DOHH2 (cell line): ENCODE results near the gene EML4.
A peak's percentile ranks its signal among the peaks of the same experiment; 100 is the strongest.
"Not testable (repeated sequence)": the region's sequence is repeated elsewhere in the genome, so short reads cannot be mapped to it uniquely, and the experiment has no call there.

Experiments
- H3F3A ChIP-seq: fragments of 200-600 bp; sonication (generic), shearing (Covaris generic); 2 replicates; pipeline ENCODE4 v1.6.0; 2016; ENCODE audit warnings: antibody characterized with exemption, mild to moderate bottlenecking; ENCODE audit not compliant: control insufficient read depth, insufficient read depth
- H3K27ac ChIP-seq: fragments of 200-600 bp; sonication (generic); 2 replicates; pipeline ENCODE4 v1.5.1; 2014; ENCODE audit warnings: low read depth, mild to moderate bottlenecking, low read length, moderate library complexity
- H3K27me3 ChIP-seq: fragments of 200-600 bp; sonication (generic); 2 replicates; pipeline ENCODE4 v1.6.1; 2014; ENCODE audit warnings: mild to moderate bottlenecking, low read length, mixed read lengths; ENCODE audit not compliant: control insufficient read depth
- H3K36me3 ChIP-seq: fragments of 200-600 bp; sonication (generic); 2 replicates; pipeline ENCODE4 v1.6.1; 2014; ENCODE audit warnings: mild to moderate bottlenecking, low read length, moderate library complexity, mixed read lengths; ENCODE audit not compliant: control insufficient read depth
- H3K4me1 ChIP-seq: fragments of 200-600 bp; sonication (generic); 2 replicates; pipeline ENCODE4 v1.6.1; 2014; ENCODE audit warnings: mild to moderate bottlenecking, low read length, mixed read lengths; ENCODE audit not compliant: control insufficient read depth
- H3K4me2 ChIP-seq: fragments of 200-600 bp; sonication (generic); 2 replicates; pipeline ENCODE4 v1.6.0; 2014; ENCODE audit warnings: mild to moderate bottlenecking, low read length, moderate library complexity
- H3K4me3 ChIP-seq: fragments of 200-600 bp; sonication (generic); 2 replicates; pipeline ENCODE4 v1.5.1; 2014; ENCODE audit warnings: mild to moderate bottlenecking, low read length, mixed read lengths
- H3K79me2 ChIP-seq: fragments of 200-600 bp; sonication (generic); 2 replicates; pipeline ENCODE4 v1.6.1; 2014; ENCODE audit warnings: mild to moderate bottlenecking, low read length, mixed read lengths; ENCODE audit not compliant: control insufficient read depth
- H3K9me2 ChIP-seq: fragments of 200-600 bp; sonication (generic); replicated peaks from 2 replicates; pipeline ENCODE4 v1.6.1; 2014; ENCODE audit warnings: mild to moderate bottlenecking, low read length, mixed read lengths; ENCODE audit not compliant: control insufficient read depth
- H3K9me3 ChIP-seq: fragments of 200-600 bp; sonication (generic); 2 replicates; pipeline ENCODE4 v1.6.1; 2014; ENCODE audit warnings: antibody characterized with exemption, low read length, mixed read lengths; ENCODE audit not compliant: control insufficient read depth, insufficient read depth
- H4K20me1 ChIP-seq: fragments of 200-600 bp; sonication (generic); 2 replicates; pipeline ENCODE4 v1.6.0; 2014; ENCODE audit warnings: low read depth, mild to moderate bottlenecking, antibody characterized with exemption, low read length, moderate library complexity; ENCODE audit not compliant: control insufficient read depth, insufficient read depth
- EZH2phosphoT487 ChIP-seq: fragments of 200-600 bp; sonication (generic); IDR thresholded peaks from 2 replicates; pipeline ENCODE4 v1.6.1; 2017; ENCODE audit warnings: borderline replicate concordance, mild to moderate bottlenecking, antibody characterized with exemption, low read length, moderate library complexity, mixed read lengths
- TF ChIP-seq, protein P1 (sequence below): fragments of 200-600 bp; sonication (generic); IDR thresholded peaks from one replicate; pipeline ENCODE4 v1.5.1; 2014; ENCODE audit warnings: antibody characterized with exemption, mild to moderate bottlenecking, low read depth, low read length; ENCODE audit not compliant: poor library complexity, severe bottlenecking

The EML4 gene

DNA sequence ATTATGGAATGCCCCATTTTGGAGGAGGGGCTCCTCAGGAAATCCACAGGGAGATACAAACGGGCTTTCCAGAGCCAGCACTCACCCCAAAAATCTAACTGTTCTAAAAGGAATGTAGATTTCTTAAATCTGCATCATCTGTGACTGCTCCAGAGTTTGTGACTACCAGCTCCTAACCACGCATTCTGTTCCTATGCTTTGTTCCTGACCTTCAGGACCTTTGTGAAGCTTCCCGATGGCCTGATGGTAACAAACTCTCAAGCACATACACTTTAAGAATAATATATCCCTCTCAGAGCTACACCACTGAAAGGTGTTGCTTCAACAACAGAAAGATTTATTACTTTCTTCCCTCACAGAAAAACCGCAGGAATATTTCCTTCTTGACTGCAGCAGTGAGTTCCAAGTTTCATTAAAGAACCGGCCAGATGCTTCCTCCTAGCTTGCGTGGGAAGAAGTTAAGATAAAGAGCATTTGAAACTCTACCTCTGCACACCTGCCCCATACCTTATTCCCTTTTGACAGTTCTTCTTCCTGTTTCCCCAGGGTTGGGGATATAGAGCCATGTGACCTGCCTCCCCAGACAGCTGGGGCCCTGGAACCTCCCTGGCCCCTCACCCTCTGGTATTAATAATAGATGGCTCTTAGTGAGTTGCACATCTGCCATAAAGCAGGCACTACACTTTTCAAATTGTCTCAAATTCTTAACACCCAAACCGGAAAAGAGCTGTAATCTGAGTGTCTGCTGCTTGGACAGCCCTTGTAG, 40.2 kb upstream of the EML4 start:
- H3K36me3 ChIP-seq = no peaks in the 10 kb centered on the region

DNA sequence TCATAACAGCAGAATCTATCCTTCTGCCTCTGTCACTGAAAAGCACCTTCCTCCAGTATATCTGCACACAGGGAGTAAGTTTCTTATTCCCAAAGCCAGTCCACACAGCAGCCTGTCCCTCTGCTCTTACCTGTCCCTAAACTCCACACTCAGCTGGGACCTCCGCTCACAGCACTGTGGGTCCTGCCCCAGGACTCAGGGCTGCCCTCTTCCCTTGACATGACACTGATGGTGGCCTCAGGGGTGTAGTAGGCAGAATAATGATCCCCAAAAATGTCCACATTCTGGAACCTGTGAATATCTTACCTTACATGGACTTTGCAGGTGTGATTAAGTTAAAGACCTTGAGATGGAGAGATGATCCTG, 39.7 kb upstream of the EML4 start:
- no peaks in the 10 kb centered on the region for H3K36me3 ChIP-seq
- H3K4me3 ChIP-seq = peak overlapping the region; percentile 15
- peaks cover 14% of the 10 kb centered on the region; the same call in 1 of the 2 replicates for H4K20me1 ChIP-seq
- H3K27ac ChIP-seq = peak overlapping the region; percentile 25; the same call in 1 of the 2 replicates
- peak overlapping the region; percentile 56 for H3K4me2 ChIP-seq
- no peaks in the 10 kb centered on the region for H3K9me3 ChIP-seq
- peaks cover 16% of the 10 kb centered on the region for H3F3A ChIP-seq
- TF ChIP-seq EZH2phosphoT487 = no peak
- TF ChIP-seq, protein P1, sequence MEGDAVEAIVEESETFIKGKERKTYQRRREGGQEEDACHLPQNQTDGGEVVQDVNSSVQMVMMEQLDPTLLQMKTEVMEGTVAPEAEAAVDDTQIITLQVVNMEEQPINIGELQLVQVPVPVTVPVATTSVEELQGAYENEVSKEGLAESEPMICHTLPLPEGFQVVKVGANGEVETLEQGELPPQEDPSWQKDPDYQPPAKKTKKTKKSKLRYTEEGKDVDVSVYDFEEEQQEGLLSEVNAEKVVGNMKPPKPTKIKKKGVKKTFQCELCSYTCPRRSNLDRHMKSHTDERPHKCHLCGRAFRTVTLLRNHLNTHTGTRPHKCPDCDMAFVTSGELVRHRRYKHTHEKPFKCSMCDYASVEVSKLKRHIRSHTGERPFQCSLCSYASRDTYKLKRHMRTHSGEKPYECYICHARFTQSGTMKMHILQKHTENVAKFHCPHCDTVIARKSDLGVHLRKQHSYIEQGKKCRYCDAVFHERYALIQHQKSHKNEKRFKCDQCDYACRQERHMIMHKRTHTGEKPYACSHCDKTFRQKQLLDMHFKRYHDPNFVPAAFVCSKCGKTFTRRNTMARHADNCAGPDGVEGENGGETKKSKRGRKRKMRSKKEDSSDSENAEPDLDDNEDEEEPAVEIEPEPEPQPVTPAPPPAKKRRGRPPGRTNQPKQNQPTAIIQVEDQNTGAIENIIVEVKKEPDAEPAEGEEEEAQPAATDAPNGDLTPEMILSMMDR = no peak
- peaks cover 53% of the 10 kb centered on the region for H3K4me1 ChIP-seq
- no peaks in the 10 kb centered on the region for H3K79me2 ChIP-seq
- H3K27me3 ChIP-seq = peaks cover 47% of the 10 kb centered on the region
- no peaks in the 10 kb centered on the region for H3K9me2 ChIP-seq

More for the DNA sequence above, 40.2 kb upstream of the EML4 start:
- Histone ChIP-seq H3K27ac (peak overlapping the region; percentile 25; the same call in 1 of the 2 replicates), H3K79me2 (no peaks in the 10 kb centered on the region), H4K20me1 (peaks cover 14% of the 10 kb centered on the region; the same call in 1 of the 2 replicates), H3K27me3 (peaks cover 47% of the 10 kb centered on the region), H3K4me3 (peak overlapping the region; percentile 15), H3K9me3 (no peaks in the 10 kb centered on the region), H3K4me1 (peaks cover 58% of the 10 kb centered on the region), H3K9me2 (no peaks in the 10 kb centered on the region), H3F3A (peaks cover 16% of the 10 kb centered on the region), H3K4me2 (peak overlapping the region; percentile 56)
- TF ChIP-seq EZH2phosphoT487 = no peak
- TF ChIP-seq, protein P1 = no peak

DNA sequence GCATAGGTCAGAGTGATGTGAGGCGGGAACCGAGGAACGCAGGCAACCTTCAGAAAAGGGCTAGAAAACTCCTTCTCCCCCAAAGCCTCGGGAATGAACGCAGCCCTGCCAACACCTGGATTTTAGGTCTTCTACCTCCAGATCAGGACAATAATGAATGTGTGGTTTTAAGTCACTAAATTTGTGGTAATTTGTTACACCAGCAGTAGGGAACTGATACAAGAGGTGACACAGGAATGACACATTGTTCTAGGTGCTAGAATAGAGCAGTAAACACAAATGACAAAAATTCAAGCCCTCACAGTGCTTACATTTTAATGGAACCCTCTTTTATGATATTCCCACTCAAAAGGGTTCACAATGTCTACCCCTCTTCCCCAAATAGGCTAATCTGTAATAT, 39.2 kb upstream of the EML4 start:
- peaks cover 53% of the 10 kb centered on the region for H3K4me1 ChIP-seq
- no peak overlapping the region for H3K4me3 ChIP-seq

DNA sequence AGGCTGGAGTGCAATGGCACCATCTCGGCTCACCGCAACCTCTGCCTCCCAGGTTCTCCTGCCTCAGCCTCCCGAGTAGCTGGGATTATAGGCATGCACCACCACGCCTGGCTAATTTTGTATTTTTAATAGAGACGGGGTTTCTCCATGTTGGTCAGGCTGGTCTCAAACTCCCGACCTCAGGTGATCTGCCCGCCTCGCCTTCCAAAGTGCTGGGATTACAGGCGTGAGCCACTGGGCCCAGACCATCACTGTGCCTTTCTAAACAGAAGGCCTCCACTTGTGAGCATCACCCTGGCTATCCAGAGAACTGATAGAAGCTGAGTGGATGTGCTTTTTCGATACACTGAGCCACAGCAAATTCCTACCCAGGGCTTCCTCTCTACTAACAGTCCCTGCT, 38.3 kb upstream of the EML4 start:
- not testable (repeated sequence) for H3K79me2 ChIP-seq, H3K9me3 ChIP-seq, H3K4me2 ChIP-seq, H3K9me2 ChIP-seq, H3K36me3 ChIP-seq, H3K4me3 ChIP-seq, H3K27ac ChIP-seq
- peaks cover 16% of the 10 kb centered on the region for H3F3A ChIP-seq
- peaks cover 48% of the 10 kb centered on the region for H3K27me3 ChIP-seq
- peaks cover 14% of the 10 kb centered on the region; the same call in 1 of the 2 replicates for H4K20me1 ChIP-seq
- peaks cover 53% of the 10 kb centered on the region for H3K4me1 ChIP-seq

More for the DNA sequence above, 39.2 kb upstream of the EML4 start:
- Histone ChIP-seq H3K9me2 (no peaks in the 10 kb centered on the region), H3K27me3 (peaks cover 47% of the 10 kb centered on the region), H3K36me3 (no peaks in the 10 kb centered on the region), H3K27ac (no peak overlapping the region), H3K9me3 (no peaks in the 10 kb centered on the region), H3F3A (peaks cover 16% of the 10 kb centered on the region), H4K20me1 (peaks cover 14% of the 10 kb centered on the region; the same call in 1 of the 2 replicates), H3K79me2 (no peaks in the 10 kb centered on the region), H3K4me2 (0 out of 2 replicates have a peak overlapping the region, but pooled peaks have one; percentile 56)
- TF ChIP-seq EZH2phosphoT487 = no peak
- TF ChIP-seq, protein P1 = no peak
